GM23338 (cell line): ENCODE measurements around the gene MFSD6L. TPM values are rescaled to one million over a fixed set of nuclear protein-coding genes. Genes with fewer than 3 reads are reported as not detected.

Experiments used
- ATAC-seq: fragments of 200-7000 bp; cut with Tn5 transposase; 3 replicates; pipeline ENCODE4 v1.9.1; 2020
- DNase-seq: peaks from one replicate; pipeline ENCODE4 v3.0.0-alpha.2; 2015; ENCODE audit warnings: low spot score
- H2AFZ ChIP-seq: fragments of 200-600 bp; sonication (generic); 2 replicates; pipeline ENCODE4 v1.8.0; 2016; ENCODE audit warnings: antibody characterized with exemption, mild to moderate bottlenecking, moderate library complexity
- H3F3A ChIP-seq: fragments of 200-600 bp; sonication (generic); replicated peaks from 2 replicates; pipeline ENCODE4 v1.8.0; 2017; ENCODE audit warnings: antibody characterized with exemption, mixed run types, low read depth
- H3K27ac ChIP-seq: fragments of 200-600 bp; sonication (generic); 2 replicates; pipeline ENCODE4 v1.6.1; 2016; ENCODE audit warnings: low read depth
- H3K27me3 ChIP-seq: fragments of 200-600 bp; sonication (generic); 2 replicates; pipeline ENCODE4 v1.8.0; 2016; ENCODE audit warnings: mild to moderate bottlenecking, mixed run types, moderate library complexity; ENCODE audit not compliant: insufficient read depth
- H3K36me3 ChIP-seq: fragments of 200-600 bp; sonication (generic); 2 replicates; pipeline ENCODE4 v1.8.0; 2016; ENCODE audit warnings: mild to moderate bottlenecking; ENCODE audit not compliant: insufficient read depth
- H3K4me1 ChIP-seq: fragments of 200-600 bp; sonication (generic); 2 replicates; pipeline ENCODE4 v1.8.0; 2016; ENCODE audit warnings: mild to moderate bottlenecking, moderate library complexity; ENCODE audit not compliant: insufficient read depth
- H3K4me2 ChIP-seq: fragments of 200-600 bp; sonication (generic); 2 replicates; pipeline ENCODE4 v1.7.1; 2017; ENCODE audit warnings: mixed run types
- H3K4me3 ChIP-seq: fragments of 200-600 bp; sonication (generic); 2 replicates; pipeline ENCODE4 v1.6.1; 2016; ENCODE audit warnings: mixed run types
- H3K79me2 ChIP-seq: fragments of 200-600 bp; sonication (generic); replicated peaks from 2 replicates; pipeline ENCODE4 v1.8.0; 2017; ENCODE audit warnings: mild to moderate bottlenecking; ENCODE audit not compliant: insufficient read depth
- H3K9me2 ChIP-seq: fragments of 200-600 bp; sonication (generic); 2 replicates; pipeline ENCODE4 v1.8.0; 2017; ENCODE audit not compliant: insufficient read depth
- H4K20me1 ChIP-seq: fragments of 200-600 bp; sonication (generic); replicated peaks from 2 replicates; pipeline ENCODE4 v1.8.0; 2017; ENCODE audit warnings: mild to moderate bottlenecking; ENCODE audit not compliant: insufficient read depth
- H3K27ac Mint-ChIP-seq: 2 replicates; pipeline ENCODE4 v1.8.0; 2020; ENCODE audit warnings: inconsistent platforms, mild to moderate bottlenecking, moderate library complexity, mixed read lengths
- H3K27me3 Mint-ChIP-seq: 3 replicates; pipeline ENCODE4 v1.8.0; 2022; ENCODE audit warnings: low read depth, mild to moderate bottlenecking, moderate library complexity, mixed read lengths, inconsistent platforms; ENCODE audit not compliant: insufficient read depth, poor library complexity
- H3K36me3 Mint-ChIP-seq: 3 replicates; pipeline ENCODE4 v1.8.0; 2021; ENCODE audit warnings: low read depth, mild to moderate bottlenecking, inconsistent platforms, moderate library complexity, mixed read lengths
- H3K4me1 Mint-ChIP-seq: 3 replicates; pipeline ENCODE4 v1.8.0; 2020; ENCODE audit warnings: mild to moderate bottlenecking, inconsistent platforms, mixed read lengths
- H3K4me3 Mint-ChIP-seq: 3 replicates; pipeline ENCODE4 v1.8.0; 2021; ENCODE audit warnings: moderate library complexity, mild to moderate bottlenecking, inconsistent platforms, mixed read lengths
- H3K9me3 Mint-ChIP-seq: 3 replicates; pipeline ENCODE4 v1.8.0; 2020; ENCODE audit warnings: moderate library complexity, mild to moderate bottlenecking, inconsistent platforms, mixed read lengths
- CREB1 ChIP-seq: fragments of 250-450 bp; sonication (Bioruptor Pico); IDR thresholded peaks from 2 replicates; pipeline ENCODE4 v1.5.0; 2020; ENCODE audit warnings: low read depth, mild to moderate bottlenecking, moderate library complexity
- EZH2 ChIP-seq: fragments of 200-600 bp; sonication (generic); IDR thresholded peaks from one replicate; pipeline ENCODE4 v1.8.0; 2017; ENCODE audit warnings: antibody characterized with exemption, mild to moderate bottlenecking, low read depth; ENCODE audit not compliant: unreplicated experiment
- NANOG ChIP-seq: IDR thresholded peaks from 2 replicates; pipeline ENCODE4 v1.6.1; 2016; ENCODE audit warnings: antibody characterized with exemption, borderline replicate concordance
- POLR2AphosphoS5 ChIP-seq: IDR thresholded peaks from 2 replicates; pipeline ENCODE4 v1.6.1; 2016; ENCODE audit warnings: antibody characterized with exemption, low read depth
- STAT1 ChIP-seq: IDR thresholded peaks from one replicate; pipeline ENCODE4 v1.6.1; 2016; ENCODE audit warnings: antibody characterized with exemption; ENCODE audit not compliant: unreplicated experiment
- ZNF114 ChIP-seq: fragments of 250-450 bp; sonication (Bioruptor Pico); IDR thresholded peaks from 2 replicates; pipeline ENCODE4 v1.5.0; 2020; ENCODE audit warnings: mild to moderate bottlenecking, moderate library complexity
- ZNF331 ChIP-seq: fragments of 250-450 bp; sonication (Bioruptor Pico); IDR thresholded peaks from 2 replicates; pipeline ENCODE4 v1.5.0; 2020; ENCODE audit warnings: low read depth, mild to moderate bottlenecking, moderate library complexity
- polyA plus RNA-seq: library from polyadenylated mRNA; unstranded; fragments of >200 nt; fragmentation: Nextera tagmentation; extraction: Ambion mirVana; gene quantifications from 2 replicates; pipeline ENCODE4 v1.2.1, GENCODE V29; 2016
- total RNA-seq: library from RNA; depleted of rRNA; stranded (reverse); fragments of >200 nt; shearing (Covaris generic); gene quantifications from 2 replicates; pipeline ENCODE4 v1.2.3, GENCODE V29; 2014
- TF ChIP-seq, protein P1 (sequence below): IDR thresholded peaks from 2 replicates; pipeline ENCODE4 v1.6.1; 2016; ENCODE audit warnings: antibody characterized with exemption
- TF ChIP-seq, protein P2 (sequence below): fragments of 250-450 bp; sonication (Bioruptor Pico); IDR thresholded peaks from 2 replicates; pipeline ENCODE4 v1.5.0; 2020; ENCODE audit warnings: mild to moderate bottlenecking, moderate library complexity
- TF ChIP-seq, protein P3 (sequence below), 2 experiments: fragments of 200-600 bp in 1 of 2; sonication (generic) in 1 of 2; conservative IDR thresholded peaks; 2 replicates each; pipeline versions ENCODE4 v1.5.1 to v1.6.1; 2016 to 2017; ENCODE audit warnings: antibody characterized with exemption in 2 of 2, low read depth in 2 of 2, mild to moderate bottlenecking in 2 of 2, moderate library complexity in 1 of 2

The MFSD6L gene
- total and polyA plus RNA-seq, 2 experiments from 2014 or later: 0.52 to 2.8 TPM

DNA sequence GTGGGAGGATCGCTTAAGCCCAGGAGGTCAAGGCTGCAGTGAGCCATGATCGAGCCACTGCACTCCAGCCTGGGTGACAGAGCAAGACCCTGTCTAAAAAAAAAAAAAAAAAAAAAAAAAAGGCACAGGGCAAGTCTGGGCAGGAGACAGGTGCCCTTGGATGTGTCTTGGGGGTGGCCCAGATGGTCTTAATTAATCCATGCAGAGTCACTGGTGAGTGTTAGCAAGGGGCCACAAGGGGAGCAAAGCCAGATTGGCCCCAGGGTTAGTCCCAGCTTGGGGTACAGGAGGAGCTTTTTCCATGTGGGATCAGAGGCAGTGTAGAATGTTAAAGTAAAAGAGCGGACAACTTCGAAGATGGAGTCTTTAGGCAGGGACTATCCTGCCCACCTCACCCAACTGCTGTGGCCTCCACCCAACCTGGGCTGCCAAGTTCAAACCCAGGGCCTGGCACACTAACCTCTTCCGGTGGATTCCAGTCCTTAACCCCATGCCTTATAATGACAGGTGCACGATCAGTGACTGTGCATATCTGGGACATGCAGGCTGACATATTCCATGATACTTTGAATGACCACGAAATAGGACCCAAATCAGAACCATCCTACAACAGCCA is 32.2 kb upstream of the MFSD6L start:
- no peaks in the 10 kb centered on the region for H3F3A ChIP-seq
- no peaks in the 10 kb centered on the region for H3K36me3 ChIP-seq
- H2AFZ ChIP-seq: no peak overlapping the region
- no peak overlapping the region for H3K4me3 Mint-ChIP-seq
- no peaks in the 10 kb centered on the region for H3K79me2 ChIP-seq
- H3K4me1 Mint-ChIP-seq: peaks cover 11% of the 10 kb centered on the region; the same call in 2 of the 3 replicates
- no peak overlapping the region for H3K27ac ChIP-seq
- H3K27me3 Mint-ChIP-seq: peaks cover 6% of the 10 kb centered on the region
- TF ChIP-seq, protein P1, sequence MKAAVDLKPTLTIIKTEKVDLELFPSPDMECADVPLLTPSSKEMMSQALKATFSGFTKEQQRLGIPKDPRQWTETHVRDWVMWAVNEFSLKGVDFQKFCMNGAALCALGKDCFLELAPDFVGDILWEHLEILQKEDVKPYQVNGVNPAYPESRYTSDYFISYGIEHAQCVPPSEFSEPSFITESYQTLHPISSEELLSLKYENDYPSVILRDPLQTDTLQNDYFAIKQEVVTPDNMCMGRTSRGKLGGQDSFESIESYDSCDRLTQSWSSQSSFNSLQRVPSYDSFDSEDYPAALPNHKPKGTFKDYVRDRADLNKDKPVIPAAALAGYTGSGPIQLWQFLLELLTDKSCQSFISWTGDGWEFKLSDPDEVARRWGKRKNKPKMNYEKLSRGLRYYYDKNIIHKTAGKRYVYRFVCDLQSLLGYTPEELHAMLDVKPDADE: no peak
- TF ChIP-seq ZNF331 (CRISPR knock-in tag): no peak
- no peak for TF ChIP-seq STAT1
- no peaks in the 10 kb centered on the region for H3K9me2 ChIP-seq
- DNase-seq (no peak), ATAC-seq (no peak)
- no peaks in the 10 kb centered on the region for H3K27me3 ChIP-seq
- H3K4me1 ChIP-seq: no peaks in the 10 kb centered on the region
- H3K36me3 Mint-ChIP-seq: no peaks in the 10 kb centered on the region
- H3K9me3 Mint-ChIP-seq: peaks cover 3% of the 10 kb centered on the region; the same call in 1 of the 3 replicates
- H3K4me3 ChIP-seq: no peak overlapping the region
- H4K20me1 ChIP-seq: no peaks in the 10 kb centered on the region
- no peak overlapping the region for H3K27ac Mint-ChIP-seq
- no peak overlapping the region for H3K4me2 ChIP-seq

DNA sequence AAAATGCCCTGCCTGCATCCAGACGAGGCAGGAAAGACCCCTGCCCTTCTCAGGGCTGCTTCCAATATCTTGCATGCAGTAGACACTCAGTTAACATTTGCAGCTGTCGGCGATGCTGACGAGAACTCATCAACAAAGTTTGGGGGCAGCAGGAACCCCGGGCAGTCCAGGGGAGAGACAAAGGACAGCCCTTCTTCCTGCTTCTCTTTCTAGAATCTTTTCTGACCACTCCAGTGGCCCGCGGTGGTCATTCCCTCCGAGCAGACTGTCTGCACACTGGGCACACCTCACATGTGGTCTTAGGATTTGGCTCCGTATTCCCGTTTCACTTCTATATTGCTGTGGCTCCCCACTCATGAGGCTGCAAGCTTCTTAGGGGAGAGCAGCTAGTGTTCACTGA is 31.0 kb upstream of the MFSD6L start:
- Histone ChIP-seq H3K36me3 (no peaks in the 10 kb centered on the region), H3K27me3 (no peaks in the 10 kb centered on the region), H3K79me2 (no peaks in the 10 kb centered on the region), H3K4me3 (no peak overlapping the region), H3K9me2 (no peaks in the 10 kb centered on the region), H2AFZ (peak overlapping the region; percentile 38; the same call in 1 of the 2 replicates), H3F3A (no peaks in the 10 kb centered on the region), H3K27ac (no peak overlapping the region), H3K4me1 (no peaks in the 10 kb centered on the region), H3K4me2 (no peak overlapping the region), H4K20me1 (no peaks in the 10 kb centered on the region)
- no peak for DNase-seq
- TF ChIP-seq ZNF114 (CRISPR knock-in tag): no peak
- no peak for TF ChIP-seq CREB1 (CRISPR knock-in tag)
- TF ChIP-seq, protein P2, sequence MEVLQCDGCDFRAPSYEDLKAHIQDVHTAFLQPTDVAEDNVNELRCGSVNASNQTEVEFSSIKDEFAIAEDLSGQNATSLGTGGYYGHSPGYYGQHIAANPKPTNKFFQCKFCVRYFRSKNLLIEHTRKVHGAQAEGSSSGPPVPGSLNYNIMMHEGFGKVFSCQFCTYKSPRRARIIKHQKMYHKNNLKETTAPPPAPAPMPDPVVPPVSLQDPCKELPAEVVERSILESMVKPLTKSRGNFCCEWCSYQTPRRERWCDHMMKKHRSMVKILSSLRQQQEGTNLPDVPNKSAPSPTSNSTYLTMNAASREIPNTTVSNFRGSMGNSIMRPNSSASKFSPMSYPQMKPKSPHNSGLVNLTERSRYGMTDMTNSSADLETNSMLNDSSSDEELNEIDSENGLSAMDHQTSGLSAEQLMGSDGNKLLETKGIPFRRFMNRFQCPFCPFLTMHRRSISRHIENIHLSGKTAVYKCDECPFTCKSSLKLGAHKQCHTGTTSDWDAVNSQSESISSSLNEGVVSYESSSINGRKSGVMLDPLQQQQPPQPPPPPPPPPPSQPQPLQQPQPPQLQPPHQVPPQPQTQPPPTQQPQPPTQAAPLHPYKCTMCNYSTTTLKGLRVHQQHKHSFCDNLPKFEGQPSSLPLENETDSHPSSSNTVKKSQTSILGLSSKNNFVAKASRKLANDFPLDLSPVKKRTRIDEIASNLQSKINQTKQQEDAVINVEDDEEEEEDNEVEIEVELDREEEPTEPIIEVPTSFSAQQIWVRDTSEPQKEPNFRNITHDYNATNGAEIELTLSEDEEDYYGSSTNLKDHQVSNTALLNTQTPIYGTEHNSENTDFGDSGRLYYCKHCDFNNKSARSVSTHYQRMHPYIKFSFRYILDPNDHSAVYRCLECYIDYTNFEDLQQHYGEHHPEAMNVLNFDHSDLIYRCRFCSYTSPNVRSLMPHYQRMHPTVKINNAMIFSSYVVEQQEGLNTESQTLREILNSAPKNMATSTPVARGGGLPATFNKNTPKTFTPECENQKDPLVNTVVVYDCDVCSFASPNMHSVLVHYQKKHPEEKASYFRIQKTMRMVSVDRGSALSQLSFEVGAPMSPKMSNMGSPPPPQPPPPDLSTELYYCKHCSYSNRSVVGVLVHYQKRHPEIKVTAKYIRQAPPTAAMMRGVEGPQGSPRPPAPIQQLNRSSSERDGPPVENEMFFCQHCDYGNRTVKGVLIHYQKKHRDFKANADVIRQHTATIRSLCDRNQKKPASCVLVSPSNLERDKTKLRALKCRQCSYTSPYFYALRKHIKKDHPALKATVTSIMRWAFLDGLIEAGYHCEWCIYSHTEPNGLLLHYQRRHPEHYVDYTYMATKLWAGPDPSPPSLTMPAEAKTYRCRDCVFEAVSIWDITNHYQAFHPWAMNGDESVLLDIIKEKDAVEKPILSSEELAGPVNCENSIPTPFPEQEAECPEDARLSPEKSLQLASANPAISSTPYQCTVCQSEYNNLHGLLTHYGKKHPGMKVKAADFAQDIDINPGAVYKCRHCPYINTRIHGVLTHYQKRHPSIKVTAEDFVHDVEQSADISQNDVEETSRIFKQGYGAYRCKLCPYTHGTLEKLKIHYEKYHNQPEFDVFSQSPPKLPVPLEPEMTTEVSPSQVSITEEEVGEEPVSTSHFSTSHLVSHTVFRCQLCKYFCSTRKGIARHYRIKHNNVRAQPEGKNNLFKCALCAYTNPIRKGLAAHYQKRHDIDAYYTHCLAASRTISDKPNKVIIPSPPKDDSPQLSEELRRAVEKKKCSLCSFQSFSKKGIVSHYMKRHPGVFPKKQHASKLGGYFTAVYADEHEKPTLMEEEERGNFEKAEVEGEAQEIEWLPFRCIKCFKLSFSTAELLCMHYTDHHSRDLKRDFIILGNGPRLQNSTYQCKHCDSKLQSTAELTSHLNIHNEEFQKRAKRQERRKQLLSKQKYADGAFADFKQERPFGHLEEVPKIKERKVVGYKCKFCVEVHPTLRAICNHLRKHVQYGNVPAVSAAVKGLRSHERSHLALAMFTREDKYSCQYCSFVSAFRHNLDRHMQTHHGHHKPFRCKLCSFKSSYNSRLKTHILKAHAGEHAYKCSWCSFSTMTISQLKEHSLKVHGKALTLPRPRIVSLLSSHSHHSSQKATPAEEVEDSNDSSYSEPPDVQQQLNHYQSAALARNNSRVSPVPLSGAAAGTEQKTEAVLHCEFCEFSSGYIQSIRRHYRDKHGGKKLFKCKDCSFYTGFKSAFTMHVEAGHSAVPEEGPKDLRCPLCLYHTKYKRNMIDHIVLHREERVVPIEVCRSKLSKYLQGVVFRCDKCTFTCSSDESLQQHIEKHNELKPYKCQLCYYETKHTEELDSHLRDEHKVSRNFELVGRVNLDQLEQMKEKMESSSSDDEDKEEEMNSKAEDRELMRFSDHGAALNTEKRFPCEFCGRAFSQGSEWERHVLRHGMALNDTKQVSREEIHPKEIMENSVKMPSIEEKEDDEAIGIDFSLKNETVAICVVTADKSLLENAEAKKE (CRISPR knock-in tag): no peak
- no peak for TF ChIP-seq POLR2AphosphoS5
- TF ChIP-seq, protein P3, sequence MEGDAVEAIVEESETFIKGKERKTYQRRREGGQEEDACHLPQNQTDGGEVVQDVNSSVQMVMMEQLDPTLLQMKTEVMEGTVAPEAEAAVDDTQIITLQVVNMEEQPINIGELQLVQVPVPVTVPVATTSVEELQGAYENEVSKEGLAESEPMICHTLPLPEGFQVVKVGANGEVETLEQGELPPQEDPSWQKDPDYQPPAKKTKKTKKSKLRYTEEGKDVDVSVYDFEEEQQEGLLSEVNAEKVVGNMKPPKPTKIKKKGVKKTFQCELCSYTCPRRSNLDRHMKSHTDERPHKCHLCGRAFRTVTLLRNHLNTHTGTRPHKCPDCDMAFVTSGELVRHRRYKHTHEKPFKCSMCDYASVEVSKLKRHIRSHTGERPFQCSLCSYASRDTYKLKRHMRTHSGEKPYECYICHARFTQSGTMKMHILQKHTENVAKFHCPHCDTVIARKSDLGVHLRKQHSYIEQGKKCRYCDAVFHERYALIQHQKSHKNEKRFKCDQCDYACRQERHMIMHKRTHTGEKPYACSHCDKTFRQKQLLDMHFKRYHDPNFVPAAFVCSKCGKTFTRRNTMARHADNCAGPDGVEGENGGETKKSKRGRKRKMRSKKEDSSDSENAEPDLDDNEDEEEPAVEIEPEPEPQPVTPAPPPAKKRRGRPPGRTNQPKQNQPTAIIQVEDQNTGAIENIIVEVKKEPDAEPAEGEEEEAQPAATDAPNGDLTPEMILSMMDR (conservative IDR thresholded peaks at IDR 0.05; ENCODE audit: low read depth in 2 of 2): no peak
- no peak for TF ChIP-seq NANOG
- TF ChIP-seq EZH2: no peak
- H3K9me3 Mint-ChIP-seq: peaks cover 3% of the 10 kb centered on the region; the same call in 1 of the 3 replicates
- H3K27ac Mint-ChIP-seq: no peak overlapping the region
- peaks cover 11% of the 10 kb centered on the region; the same call in 2 of the 3 replicates for H3K4me1 Mint-ChIP-seq
- H3K27me3 Mint-ChIP-seq: peaks cover 6% of the 10 kb centered on the region
- no peaks in the 10 kb centered on the region for H3K36me3 Mint-ChIP-seq
- H3K4me3 Mint-ChIP-seq: no peak overlapping the region
- ATAC-seq: no peak
